HG02798 (cell line): ENCODE data around the gene BRSK1.

Experiments used
- ATAC-seq: cut with Tn5 transposase; IDR thresholded peaks from one replicate; pipeline ENCODE4 v1.9.1; 2021; ENCODE audit warnings: mild to moderate bottlenecking; ENCODE audit not compliant: unreplicated experiment, poor library complexity

Gene BRSK1

DNA sequence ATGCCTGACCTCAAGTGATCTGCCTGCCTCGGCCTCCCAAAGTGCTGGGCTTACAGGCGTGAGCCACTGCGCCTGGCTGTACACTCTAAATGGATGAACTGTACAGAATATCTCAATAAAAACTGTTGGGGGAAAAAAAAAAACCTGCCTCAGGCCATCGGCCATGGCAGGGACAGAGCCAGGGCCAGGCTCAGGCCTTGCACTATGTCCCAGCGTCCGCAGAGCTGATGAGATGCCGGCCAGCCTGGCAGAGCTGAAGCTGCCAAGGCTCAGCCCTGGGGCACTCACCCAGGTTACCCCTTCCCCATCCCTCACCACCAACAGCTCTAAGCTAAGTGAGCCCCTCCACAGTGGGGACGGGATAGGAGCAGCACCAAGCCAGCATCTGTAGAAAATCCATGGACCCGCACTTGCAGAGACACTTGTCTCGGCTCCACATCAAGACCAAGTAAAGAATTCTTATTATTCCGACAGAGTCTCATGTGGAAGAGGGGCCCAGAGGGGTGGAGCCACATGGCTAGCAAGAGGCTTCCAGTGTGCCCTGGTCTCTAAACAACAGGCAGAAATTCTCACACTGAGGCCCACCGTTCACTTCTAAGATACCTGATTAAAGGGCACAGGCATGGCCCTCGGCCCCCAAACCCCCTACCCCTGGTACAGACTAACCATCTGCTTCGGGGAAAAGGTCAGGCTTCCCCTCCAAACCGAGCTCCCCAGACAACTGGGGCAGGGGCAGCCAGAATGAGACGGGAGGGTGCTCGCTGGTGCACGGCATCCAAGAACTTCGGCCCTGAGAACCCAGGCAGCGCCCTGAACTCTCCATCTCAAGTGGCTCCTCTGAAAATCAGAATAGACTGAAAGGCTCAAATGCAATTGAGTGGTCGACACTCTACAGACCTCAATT is 30.8 kb upstream of the BRSK1 start:
- no peak for ATAC-seq

DNA sequence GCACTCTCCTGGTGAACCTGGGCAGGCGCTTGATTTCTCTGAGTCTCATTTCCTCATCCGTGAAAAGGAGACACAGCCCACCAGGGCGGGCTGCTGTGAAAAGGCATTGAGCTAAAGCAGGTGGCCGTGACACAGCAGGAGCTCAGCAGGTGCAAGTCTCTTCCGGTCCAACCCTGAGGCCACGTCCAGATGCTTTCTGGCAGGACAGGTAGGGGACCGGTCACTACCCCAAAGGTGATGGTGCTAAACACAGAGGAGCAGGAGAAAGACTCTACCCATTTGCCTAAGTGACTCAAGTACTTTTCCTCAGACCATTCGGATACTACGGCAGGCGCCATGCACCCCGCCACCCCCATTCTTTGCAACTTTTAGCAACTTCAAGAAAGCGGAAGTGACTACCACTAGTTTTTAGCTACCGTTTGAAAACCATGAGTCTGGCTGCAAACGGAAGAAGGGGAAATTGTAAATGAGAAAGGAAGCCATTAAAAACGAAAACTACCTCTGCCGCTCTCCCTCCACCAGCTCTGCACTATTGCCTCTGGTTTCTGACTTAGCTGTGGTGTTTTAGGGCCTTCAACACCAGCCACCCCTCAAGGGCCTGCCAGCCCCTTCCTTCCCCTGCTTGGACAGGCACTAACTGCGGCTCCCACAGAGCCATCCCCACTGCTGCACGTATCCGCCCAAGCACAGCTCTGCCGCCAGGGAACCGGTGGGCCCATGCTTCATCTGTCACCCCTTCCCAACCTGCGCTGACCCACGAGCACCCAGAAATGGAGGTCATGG is 29.8 kb upstream of the BRSK1 start:
- ATAC-seq, result peak; percentile 29

DNA sequence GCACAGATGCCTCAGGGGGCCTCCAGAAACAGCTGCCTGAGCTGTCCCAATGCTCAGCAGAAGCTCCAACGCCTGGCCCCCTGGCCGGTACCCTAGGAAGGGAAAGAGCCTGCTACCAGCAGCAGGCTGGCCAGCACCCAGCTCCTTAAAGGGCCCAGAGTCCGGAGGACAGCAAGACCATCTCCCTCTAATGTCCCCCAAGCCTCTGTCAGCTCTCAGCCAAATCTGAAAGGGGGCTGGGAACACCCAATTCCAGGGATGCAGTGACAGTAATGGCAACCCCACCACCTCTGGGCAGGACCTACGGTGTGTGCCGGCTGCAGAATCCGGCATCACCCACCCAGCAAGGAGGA is 29.2 kb upstream of the BRSK1 start:
- no peak for ATAC-seq

DNA sequence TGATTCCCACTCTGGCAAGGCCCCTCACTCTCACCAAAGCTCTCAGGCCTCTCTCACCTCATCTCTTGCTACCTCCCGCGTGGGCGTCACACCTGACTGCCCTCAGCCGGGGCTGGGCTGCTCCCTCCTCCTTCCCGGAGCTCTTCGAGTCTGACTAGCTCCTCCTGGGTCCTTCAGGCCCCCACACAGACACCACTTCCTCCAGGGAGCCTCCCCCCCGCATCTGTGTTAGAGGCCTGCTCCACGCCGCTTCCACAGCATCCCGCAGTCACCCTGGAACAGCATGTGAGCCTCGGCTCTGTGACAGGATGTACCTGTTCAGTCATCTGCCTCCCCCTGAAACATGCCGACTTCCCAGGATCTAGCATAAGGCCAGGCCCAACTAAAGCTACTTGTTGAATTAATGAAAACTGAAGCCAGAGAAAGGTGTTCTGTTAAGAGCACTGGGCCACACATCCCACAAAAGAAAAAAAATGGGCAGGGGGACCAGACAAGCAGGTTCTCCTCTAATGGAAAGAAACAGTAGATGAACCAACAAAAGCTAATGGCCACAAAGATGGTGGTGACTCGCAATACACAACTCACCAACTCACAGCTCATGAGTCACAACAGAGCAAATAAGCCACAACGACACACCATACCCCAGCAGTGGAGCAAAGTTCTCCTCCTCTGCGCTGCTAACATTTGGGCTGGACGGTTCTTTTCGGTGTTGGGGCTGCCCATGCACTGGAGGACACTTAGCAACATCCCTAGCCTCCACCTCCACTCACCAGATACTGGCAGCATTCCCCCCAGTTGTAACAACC is 28.0 kb upstream of the BRSK1 start:
- no peak for ATAC-seq

DNA sequence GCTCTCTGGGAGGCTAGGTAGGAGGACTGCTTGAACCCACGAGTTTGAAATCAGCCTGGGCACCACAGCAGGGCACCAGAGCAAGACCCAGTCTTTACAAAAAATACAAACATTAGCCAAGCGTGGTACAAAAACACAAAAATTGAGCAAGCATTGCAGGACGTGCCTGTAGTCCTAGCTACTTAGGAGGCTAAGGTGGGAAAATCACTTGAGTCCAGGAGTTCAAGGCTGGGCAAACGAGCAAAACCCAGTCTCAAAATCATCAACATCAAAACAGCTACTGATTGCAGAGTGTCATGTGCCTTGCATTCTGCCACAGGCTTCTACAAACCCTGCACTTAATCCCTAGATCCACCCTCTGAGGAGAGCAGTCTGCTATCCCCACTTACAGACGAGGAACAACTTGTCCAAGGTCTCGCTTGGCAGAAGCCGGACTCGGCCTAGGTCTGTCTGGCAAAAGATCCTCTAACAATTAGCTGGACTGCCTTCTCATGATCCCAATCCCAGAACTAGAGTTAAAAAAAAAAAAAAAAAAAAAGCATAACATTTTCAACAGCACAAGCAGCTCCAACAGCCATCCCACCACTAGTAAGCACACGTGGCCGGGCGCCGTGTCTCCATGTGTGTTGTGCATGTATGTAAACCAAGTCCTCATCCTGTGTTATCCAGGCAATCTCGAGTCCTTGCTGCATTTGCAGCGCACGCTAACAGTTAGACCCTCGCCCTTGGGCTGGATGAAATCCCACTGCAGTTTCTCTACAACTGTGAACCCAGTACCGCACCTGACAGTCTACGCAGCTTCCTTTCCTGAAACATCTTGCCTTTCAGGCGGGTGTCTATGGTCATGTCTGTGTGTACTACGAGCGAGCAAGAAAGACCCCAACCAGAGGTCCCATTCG is 27.0 kb upstream of the BRSK1 start:
- no peak for ATAC-seq

DNA sequence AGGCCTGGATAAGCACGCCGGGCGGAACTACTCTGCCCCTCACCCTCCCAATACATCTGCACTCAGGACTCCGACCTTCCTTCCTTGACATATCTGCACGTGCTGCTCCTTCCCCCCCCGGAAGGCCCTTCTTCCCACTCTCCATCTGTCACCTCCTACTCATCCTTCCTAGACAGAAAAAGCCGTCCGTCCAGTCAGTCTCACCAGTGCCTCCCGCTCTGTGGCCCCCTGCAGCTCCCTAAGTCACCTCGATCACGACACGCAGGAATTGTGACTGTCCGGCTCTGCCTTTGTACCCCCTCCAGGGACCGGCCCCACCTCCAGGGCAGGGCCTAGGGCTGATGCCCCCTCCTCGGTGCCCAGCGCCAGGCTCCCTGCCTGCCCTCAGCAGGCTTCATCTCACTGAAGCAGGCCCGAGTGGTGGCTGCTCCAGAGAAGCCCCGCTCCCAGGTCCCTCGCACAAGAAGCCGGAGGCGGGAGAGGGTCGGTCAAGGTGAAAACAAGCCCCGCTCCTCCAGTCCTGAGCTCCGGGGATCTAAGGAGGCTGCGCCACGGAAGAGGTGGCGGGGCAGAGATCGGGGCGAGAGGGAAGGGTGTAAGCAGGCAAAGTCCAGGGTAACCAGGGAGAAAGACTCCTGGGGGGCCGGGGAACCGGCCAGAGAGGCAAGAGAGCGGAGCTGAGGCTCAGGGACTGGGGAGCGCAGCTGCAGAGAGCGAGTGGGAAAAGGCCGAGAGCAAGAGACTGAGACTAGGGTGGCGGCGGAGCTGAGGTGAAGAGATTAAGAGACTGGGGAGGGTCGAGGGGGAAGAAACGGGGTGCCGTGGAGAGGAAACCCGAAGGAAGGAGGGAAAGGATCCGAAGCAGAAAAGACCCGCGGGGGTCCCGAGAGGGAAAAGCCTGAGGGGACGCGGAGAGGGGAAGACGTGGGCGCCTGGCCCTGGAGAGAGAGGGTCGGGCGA is 26.1 kb upstream of the BRSK1 start:
- ATAC-seq, result no peak

DNA sequence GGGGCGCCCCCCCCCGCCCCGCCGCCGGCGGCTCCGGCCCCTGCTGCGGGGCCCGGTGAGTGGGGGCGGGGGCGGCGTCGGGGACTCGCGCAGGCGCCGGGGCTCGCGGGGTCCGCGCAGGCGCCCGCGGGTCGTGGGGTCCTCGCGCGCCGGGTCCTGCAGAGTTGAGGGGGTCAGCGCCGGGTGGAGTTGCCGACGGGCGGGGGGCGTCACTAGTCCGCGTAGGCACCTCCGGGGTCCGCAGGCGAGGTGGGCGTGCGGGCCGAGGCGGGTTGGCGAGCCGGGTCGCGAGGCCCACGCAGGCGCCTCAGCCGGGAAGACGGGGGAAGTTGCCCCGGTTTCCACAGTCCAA is 25.3 kb upstream of the BRSK1 start:
- ATAC-seq, result peak; percentile 17

DNA sequence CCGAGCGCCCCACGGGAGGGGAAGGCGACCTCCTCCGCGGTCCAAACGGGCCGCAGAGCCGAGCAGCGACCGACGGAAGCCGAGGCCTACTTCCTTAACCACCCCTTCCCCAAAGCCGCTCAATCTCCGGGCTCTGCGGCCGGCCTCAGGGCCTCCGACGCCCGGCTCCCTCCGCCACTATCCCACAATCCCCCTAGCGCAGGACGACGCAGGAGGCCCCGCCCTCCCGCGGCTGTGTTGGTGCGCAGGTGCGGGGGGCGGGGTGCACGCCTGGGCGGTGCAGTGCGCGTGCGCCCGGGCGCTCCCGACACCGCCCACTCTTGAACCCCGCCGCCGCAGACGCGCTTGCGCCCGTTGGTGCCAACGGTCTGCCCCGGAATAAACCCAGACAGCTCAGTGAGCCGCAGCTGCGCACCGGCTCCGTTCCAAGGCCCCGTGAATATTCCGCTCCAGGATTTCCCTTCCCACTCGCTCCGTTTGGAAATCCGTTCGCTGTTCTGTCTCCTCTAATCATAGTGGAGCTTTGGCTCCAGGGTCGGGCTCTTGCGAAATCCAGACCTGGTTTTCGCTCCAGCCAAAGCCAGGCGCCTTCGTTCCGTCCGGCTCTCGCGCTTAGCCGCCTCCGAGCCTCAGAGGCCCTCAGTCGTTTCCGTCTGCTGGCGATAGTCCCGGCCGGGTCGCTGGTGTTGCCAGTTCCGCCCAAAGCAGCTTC is 24.8 kb upstream of the BRSK1 start, which contains the start of gene PPP6R1:
Gene PPP6R1 (minus strand): TSS at position 190 of the 712 bp plus-strand sequence. CDS start 11,914 bp downstream, outside the sequence.
- ATAC-seq, result peak; percentile 79

DNA sequence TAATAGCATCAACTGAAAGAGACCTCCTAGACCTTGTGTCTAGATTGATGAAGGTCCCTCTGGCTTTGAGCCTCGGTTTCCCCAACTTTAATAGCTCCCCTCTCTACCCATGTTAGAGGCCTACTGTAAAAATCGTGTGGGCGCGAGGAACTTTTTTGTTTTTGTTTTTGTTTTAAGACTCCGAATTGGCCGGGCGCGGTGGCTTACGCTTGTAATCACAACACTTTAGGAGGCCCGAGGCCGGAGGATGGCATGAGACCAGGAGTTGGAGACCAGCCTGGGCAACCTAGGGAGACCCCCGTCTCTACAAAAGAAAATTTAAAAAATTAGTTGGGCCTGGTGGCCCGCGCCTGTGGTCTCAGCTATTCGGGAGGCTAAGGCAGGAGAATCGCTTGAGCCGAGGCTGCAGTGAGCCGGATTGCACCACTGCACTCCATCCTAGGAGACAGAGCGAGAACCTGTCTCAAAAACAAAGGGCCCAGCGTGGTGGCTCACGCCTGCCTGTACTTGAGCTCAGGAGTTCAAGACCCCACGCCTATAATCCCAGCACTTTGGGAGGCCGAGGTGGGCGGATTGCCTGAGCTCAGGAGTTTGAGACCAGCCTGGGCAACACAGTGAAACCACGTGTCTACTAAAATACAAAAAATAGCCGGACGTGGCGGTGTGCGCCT is 24.1 kb upstream of the BRSK1 start:
- ATAC-seq, result no peak

DNA sequence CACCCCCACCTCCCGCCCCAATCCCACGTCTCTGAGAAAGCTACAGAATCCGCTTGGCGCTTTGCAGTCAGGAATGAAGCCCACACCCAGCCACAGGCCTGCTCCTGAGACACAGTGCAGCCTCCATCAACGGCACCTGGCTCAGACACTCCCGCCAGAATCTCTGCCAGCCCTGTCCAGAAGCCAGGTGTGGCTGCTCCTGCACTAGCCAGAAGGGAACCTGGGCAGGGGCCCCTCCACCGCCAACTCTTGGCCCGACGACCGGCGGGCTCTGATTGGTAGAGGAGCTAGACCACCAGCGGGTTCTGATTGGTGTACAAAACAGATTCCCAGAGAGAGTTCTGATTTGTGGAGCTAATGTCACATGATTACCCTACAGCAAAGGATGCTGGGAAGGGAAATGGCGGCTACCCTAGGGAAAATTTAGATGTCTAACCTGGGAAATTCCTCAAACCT is 22.1 kb upstream of the BRSK1 start:
- ATAC-seq, result no peak

DNA sequence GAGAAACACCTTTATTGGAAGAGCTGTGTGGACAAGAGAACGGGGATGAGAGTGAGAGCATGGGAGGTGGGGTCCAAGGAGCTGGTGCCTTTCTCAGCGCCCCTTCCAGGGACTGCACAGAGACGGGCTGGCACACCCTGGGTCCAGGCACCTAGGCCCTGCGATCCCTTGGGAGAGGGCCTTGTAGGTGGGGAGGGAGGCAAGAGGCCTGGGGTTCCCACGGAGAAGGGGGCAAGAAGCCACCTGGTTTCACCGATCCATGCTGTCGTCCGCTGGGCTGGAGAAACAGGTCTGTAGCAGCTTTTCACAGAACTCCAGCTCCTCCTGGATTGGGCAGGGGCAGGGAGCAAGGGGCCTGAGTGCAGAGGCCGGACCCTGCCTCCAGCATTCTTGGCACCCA is 21.4 kb upstream of the BRSK1 start:
- no peak for ATAC-seq

DNA sequence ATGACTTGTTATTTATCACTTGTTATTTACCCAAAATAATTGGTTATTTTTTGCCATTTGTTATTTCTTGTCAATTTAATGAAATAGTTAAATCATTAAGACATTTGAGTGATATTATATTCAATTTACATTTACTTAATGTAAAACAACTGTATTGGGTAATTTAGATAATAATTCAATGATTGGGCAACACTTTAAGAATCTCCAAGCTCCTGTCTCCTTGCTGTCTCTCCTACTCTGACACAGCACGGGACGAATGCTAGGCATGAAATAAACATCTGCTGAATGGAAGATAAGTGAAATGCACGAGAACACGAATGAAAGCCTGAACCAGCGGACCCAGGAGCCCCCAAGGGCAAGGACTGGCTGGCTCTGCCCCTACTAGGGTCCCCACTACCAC is 19.3 kb upstream of the BRSK1 start:
- no peak for ATAC-seq

DNA sequence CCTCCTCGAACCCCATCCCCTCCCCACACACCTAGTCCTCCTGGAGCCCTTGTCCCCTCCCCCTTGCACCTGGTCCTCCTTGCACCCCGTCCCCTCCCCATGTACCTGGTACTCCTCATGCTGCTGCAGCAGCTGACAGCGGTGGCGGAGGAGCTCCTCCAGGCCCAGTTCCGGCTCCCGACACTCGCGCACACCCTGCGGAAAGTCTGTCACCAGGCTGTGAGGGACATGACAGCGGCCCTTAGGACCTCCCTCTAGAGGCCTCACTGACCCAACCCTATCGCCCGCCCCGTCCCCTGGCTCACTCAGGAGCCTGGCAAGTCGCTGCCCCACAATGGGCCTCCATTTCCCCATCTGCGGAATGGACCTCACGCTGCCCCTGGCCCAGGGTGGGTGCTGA is 18.6 kb upstream of the BRSK1 start:
- no peak for ATAC-seq

DNA sequence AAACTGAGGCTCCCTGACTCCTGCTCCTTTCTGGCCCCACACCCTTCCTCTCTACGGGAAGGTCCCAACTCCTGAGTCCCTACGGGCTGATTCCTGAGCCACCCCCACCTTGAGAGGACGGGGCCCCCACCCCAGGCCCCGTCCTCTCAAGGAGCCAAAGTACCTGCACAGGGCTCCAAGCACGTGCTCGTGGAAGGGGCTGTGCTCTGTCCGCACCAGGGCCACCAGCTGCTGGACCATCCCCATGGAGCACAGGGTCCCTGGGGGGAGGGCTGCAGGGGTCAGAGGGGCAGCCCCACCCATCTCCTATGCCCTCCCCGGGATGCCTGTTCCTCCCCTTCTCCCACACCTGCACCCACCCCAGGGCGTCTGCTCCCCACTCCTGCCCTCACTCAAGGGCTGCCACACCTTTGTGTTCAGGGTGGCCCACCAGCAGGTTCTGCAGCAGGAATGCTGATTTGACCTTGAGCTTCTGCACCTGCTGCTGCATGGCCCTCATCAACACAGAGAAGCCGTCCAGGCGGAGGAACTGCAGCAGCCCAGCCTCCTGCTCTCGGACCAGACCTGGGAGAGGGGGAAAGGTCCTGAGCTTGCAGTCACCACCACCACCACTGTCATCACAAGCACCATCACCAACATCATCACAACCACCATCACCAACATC is 17.9 kb upstream of the BRSK1 start:
- no peak for ATAC-seq

DNA sequence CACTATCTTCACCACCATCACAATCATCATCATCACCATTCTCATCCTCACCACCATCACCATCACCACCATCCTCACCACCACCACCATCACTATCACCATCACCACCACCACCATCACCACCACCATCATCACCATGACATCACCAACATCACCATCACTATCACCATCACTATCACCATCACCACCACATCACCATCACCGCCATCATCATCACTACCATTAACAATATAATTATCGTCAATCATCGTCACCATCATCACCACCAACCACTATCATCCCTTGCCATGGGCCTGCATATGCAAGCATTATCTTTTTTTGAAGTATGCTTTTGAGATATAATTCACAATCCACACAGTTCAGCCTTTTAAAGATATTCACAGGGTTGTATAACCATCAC is 17.4 kb upstream of the BRSK1 start:
- no peak for ATAC-seq

DNA sequence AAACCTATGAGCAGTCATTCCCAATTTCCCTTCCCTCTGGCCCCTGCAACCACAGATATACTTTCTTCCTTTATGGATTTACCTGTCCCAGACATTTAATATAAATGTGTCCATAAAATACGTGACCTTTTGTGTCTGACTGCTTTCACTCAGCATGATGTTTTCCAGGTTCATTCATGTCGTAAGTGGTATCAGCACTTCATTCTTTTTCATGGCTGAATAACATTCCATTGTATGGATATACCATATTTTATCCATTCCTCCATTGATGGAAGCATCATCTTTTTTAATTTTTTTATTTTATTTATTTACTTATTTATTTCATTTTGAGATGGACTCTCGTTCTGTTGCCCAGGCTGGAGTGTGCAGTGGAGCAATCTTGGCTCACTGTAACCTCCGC is 17.0 kb upstream of the BRSK1 start:
- ATAC-seq, result no peak

DNA sequence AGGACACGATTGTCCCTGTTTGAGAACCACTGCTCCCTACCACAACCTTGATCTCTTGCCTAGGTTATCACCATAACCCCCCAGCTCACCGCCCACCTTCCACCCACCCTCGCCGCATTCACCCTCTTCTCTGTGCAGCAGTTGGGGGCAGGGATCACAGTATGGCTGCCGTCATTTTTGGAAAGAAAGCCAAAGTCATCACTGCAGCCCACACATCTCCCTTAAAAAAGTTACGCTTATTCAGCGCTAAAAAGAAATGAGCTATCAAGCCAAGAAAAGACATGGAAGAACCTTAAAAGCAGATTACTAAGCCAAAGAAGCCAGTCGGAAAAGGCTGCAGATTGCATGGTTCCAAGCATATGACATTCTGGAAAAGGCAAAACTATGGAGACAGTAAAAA is 14.5 kb upstream of the BRSK1 start:
- ATAC-seq, result no peak
